Choroid plexus epithelial cell (primary cell): ENCODE measurements around the gene SCUBE3.

Experiments
- DNase-seq: peaks from one replicate; pipeline ENCODE4 v3.0.0-alpha.2; 2010; ENCODE audit warnings: low read depth
- H3K4me3 ChIP-seq: 2 replicates; pipeline ENCODE4 v1.5.1; 2011; ENCODE audit warnings: low read depth, mild to moderate bottlenecking, control low read depth, low read length, moderate library complexity
- CTCF ChIP-seq: conservative IDR thresholded peaks from 2 replicates; pipeline ENCODE4 v1.5.1; 2011; ENCODE audit warnings: low read depth, mild to moderate bottlenecking, control low read depth, inconsistent platforms, low read length, moderate library complexity

The SCUBE3 gene

GRCh38 chr6:35176301-35177024 lies 37.3 kb upstream of the SCUBE3 start:
- no peak for DNase-seq
- H3K4me3 ChIP-seq: no peak overlapping the region
- TF ChIP-seq CTCF: no peak

- TF ChIP-seq CTCF: no peak
- no peak overlapping the region for H3K4me3 ChIP-seq
- no peak for DNase-seq
Measured at GRCh38 chr6:35177157-35177556, 36.6 kb upstream of the SCUBE3 start.

DNA sequence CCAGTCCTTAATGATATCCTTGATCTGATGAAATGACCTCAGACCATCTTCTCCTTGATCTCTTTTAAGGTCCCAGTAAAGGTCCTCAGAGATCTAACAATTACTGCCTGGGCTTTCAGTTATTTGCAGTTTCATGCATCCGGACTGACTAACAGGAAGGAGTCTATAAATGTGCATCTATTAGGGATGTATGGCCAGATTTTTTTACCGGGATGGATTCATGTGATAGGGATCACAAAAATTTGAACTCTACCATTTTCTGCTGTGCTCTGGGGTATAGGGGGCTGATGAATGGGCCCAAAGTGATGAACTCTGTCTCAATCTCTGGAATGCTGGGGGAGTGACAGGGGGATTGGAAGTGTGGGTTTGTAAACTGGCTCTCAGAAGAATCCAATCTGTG lies 36.2 kb upstream of the SCUBE3 start:
- H3K4me3 ChIP-seq: no peak overlapping the region
- no peak for DNase-seq
- no peak for TF ChIP-seq CTCF

- TF ChIP-seq CTCF: no peak
- no peak for DNase-seq
Measured at GRCh38 chr6:35178012-35178411, 35.7 kb upstream of the SCUBE3 start.

DNA sequence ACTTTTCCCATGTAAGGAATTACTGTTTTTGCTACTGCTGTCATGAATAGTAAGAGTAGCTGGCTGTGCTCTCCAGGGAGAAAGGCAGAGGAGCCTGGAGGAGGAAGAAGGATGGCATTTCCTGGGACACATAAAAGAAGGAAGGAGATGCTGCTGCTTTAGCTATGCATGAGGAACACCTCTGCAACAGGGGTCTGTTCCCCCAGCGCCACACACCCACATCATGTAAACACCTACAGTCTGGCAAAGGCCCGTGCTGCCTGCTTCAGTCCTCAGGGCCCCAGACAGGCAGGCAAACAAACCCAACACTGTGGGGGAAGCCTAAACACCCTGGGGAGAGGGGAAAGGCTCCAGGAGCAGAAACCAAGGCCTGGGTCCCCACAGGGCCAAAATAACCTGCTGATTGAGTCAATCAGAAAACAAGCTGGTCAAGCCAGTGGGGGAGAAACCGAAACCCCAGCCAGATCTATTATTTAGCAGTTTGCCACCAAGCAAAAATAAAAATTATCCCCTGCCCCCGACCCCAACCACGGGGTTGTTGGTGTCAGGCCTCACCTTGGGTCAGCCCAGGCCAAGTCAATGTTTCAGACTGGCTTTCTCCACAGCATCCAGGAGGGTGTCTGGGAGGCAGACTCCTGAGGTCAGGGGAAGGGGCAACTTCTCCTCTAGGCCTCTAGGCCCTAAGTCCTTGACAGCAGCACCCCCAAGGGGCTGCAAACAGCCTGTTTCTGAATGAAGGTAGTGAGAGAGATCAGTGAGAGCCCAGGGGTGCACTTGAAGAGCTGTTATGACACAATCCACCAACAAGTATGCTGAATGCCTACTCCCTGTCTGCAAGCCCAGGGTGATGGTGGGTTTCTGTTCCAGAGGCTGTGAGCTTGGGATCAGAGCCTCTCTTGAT lies 34.6 kb upstream of the SCUBE3 start:
- peak; percentile 12 for TF ChIP-seq CTCF
- no peak overlapping the region for H3K4me3 ChIP-seq
- no peak for DNase-seq

More at GRCh38 chr6:35178012-35178411, 35.7 kb upstream of the SCUBE3 start:
- H3K4me3 ChIP-seq: no peak overlapping the region

DNA sequence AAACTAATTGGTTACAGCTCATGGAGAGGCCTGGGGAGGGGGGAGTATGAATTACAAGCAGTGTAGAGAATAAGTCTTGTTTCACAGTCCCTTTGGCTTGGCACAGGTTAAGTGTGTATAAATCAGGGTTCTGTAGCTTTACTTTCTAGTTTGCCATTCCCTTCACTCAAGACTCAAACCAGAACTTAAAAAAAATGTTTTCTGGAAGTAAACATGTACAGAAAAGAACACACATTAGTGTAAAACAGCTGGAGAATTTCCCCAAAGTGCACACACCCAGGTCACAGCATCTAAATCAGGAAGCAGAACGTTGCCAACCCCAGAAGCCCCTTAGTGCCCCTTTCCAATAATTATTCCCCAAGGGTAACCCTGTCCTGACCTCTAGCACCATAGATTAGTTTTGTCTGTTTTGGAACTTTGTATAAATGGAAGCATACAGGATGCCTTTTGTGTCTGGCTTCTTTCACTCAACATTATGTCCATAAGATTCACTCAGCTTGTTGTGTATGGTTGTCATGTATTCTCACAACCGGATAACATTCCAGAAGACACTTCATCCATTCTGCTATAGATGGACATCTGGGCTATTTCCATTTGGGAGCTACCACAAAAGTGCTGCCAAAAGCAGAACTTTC lies 33.7 kb upstream of the SCUBE3 start:
- TF ChIP-seq CTCF: no peak
- no peak for DNase-seq
- no peak overlapping the region for H3K4me3 ChIP-seq
